Right lung (tissue), 10 donors: Measurements from ENCODE around the gene SET. TPM values are rescaled to one million over a fixed set of nuclear protein-coding genes. Genes with fewer than 3 reads are reported as not detected.
"Not testable (repeated sequence)": the region's sequence is repeated elsewhere in the genome, so short reads cannot be mapped to it uniquely, and the experiment has no call there.

Source experiments
- DNase-seq, 2 donors: peaks; one replicate each; pipeline ENCODE4 v3.0.0-alpha.2; 2013
- long read RNA-seq, 8 donors: transcript quantifications; one replicate each; lab custom pipeline, GENCODE V29; 2026
- polyA plus RNA-seq, 5 donors: library from polyadenylated mRNA; unstranded; fragments of 120-200 nt; gene quantifications; one replicate each; pipeline versions ENCODE4 v1.2.1 to v1.2.3, GENCODE V29; 2013; ENCODE audit warnings: inconsistent platforms in 1 of 5, low replicate concordance in 1 of 5; ENCODE audit not compliant: insufficient read length in 5 of 5, insufficient read depth in 1 of 5

The SET gene
- polyA plus RNA-seq: 100 to 1,000 TPM; 498 to 635 (median 599) TPM
- long read RNA-seq, donor 1, transcript SET-204 (8 exons, 2,850 nt): minor isoform, 9 of 415 reads
- long read RNA-seq, donor 1, transcript SET-201 (8 exons, 2,915 nt): major isoform, 172 of 415 reads
- long read RNA-seq, donor 1, partial matches to known transcripts: 233 of 415 reads
- long read RNA-seq, donor 1, other reads (novel, unspliced or antisense): 0 of 415 reads
- long read RNA-seq, donor 2, transcript SET-204 (8 exons, 2,850 nt): minor isoform, 5 of 165 reads
- long read RNA-seq, donor 2, transcript SET-201 (8 exons, 2,915 nt): major isoform, 118 of 165 reads
- long read RNA-seq, donor 2, partial matches to known transcripts: 42 of 165 reads
- long read RNA-seq, donor 2, other reads (novel, unspliced or antisense): 0 of 165 reads
- long read RNA-seq, donor 3, transcript SET-201 (8 exons, 2,915 nt): major isoform, 107 of 1,113 reads
- long read RNA-seq, donor 3, transcript SET-204 (8 exons, 2,850 nt): minor isoform, 8 of 1,113 reads
- long read RNA-seq, donor 3, partial matches to known transcripts: 998 of 1,113 reads
- long read RNA-seq, donor 3, other reads (novel, unspliced or antisense): 0 of 1,113 reads
- long read RNA-seq, donor 4, transcript SET-201 (8 exons, 2,915 nt): major isoform, 76 of 210 reads
- long read RNA-seq, donor 4, partial matches to known transcripts: 133 of 210 reads
- long read RNA-seq, donor 4, other reads (novel, unspliced or antisense): 0 of 210 reads
- long read RNA-seq, donor 5, transcript SET-201 (8 exons, 2,915 nt): major isoform, 158 of 390 reads
- long read RNA-seq, donor 5, transcript SET-204 (8 exons, 2,850 nt): minor isoform, 12 of 390 reads
- long read RNA-seq, donor 5, partial matches to known transcripts: 217 of 390 reads
- long read RNA-seq, donor 5, other reads (novel, unspliced or antisense): 0 of 390 reads
- long read RNA-seq, donor 6, transcript SET-204 (8 exons, 2,850 nt): minor isoform, 10 of 348 reads
- long read RNA-seq, donor 6, transcript SET-201 (8 exons, 2,915 nt): major isoform, 177 of 348 reads
- long read RNA-seq, donor 6, partial matches to known transcripts: 154 of 348 reads
- long read RNA-seq, donor 6, other reads (novel, unspliced or antisense): 6 of 348 reads
- long read RNA-seq, donor 7, transcript SET-201 (8 exons, 2,915 nt): major isoform, 224 of 288 reads
- long read RNA-seq, donor 7, transcript SET-204 (8 exons, 2,850 nt): minor isoform, 10 of 288 reads
- long read RNA-seq, donor 7, partial matches to known transcripts: 45 of 288 reads
- long read RNA-seq, donor 7, other reads (novel, unspliced or antisense): 7 of 288 reads
- long read RNA-seq, donor 8, transcript SET-204 (8 exons, 2,850 nt): minor isoform, 5 of 105 reads
- long read RNA-seq, donor 8, transcript SET-201 (8 exons, 2,915 nt): major isoform, 34 of 105 reads
- long read RNA-seq, donor 8, partial matches to known transcripts: 64 of 105 reads
- long read RNA-seq, donor 8, other reads (novel, unspliced or antisense): 0 of 105 reads

GRCh38 chr9:128688501-128689292 is at the start of gene SET:
TSS of gene SET (plus strand) at chr9:128689222. CDS start at chr9:128689583, 361 bp downstream.
- peak; percentile 96 for DNase-seq

GRCh38 chr9:128640603-128641002 is 48.4 kb upstream of the SET start:
- no peak for DNase-seq

GRCh38 chr9:128642675-128643245 is 46.3 kb upstream of the SET start:
- no peak for DNase-seq

- no peak for DNase-seq
These were observed 45.3 kb upstream of the SET start for GRCh38 chr9:128643519-128644300.

- DNase-seq: not testable (repeated sequence)
These were observed 40.8 kb upstream of the SET start for GRCh38 chr9:128648206-128648605.

- no peak for DNase-seq
These were observed 37.2 kb upstream of the SET start for GRCh38 chr9:128651798-128652197.

- DNase-seq: no peak
These were observed 35.1 kb upstream of the SET start for GRCh38 chr9:128653908-128654307.

GRCh38 chr9:128654481-128654880 is 34.5 kb upstream of the SET start:
- no peak for DNase-seq

- peak; percentile 97 for DNase-seq
These were observed 32.3 kb upstream of the SET start, which contains the start of gene DYNC2I2 for GRCh38 chr9:128656416-128657343. TSS of gene DYNC2I2 (minus strand) at chr9:128656847. CDS start at chr9:128656726, 121 bp downstream.

GRCh38 chr9:128657344-128657704 is 31.7 kb upstream of the SET start:
- no peak for DNase-seq

GRCh38 chr9:128657796-128658195 is 31.2 kb upstream of the SET start:
- DNase-seq: no peak

GRCh38 chr9:128666481-128666941 is 22.5 kb upstream of the SET start:
- DNase-seq: not testable (repeated sequence)

- no peak for DNase-seq
These were observed 19.2 kb upstream of the SET start for GRCh38 chr9:128669786-128670185.

- no peak for DNase-seq
These were observed 13.6 kb upstream of the SET start for GRCh38 chr9:128675382-128675781.

GRCh38 chr9:128677794-128678193 is 11.2 kb upstream of the SET start:
- no peak for DNase-seq

GRCh38 chr9:128683340-128684064 is 5.5 kb upstream of the SET start:
- peak in 1 of 2 donors; percentile 35 for DNase-seq

- DNase-seq: no peak
These were observed 5.0 kb upstream of the SET start for GRCh38 chr9:128684065-128684324.
